Psoas muscle (tissue), 8 donors: ENCODE data around the gene PDCD5. TPM values are rescaled to one million over a fixed set of nuclear protein-coding genes. Genes with fewer than 3 reads are reported as not detected.

Source experiments
- ATAC-seq, 4 donors: fragments of 200-7000 bp; cut with Tn5 transposase; one replicate each; pipeline ENCODE4 v1.9.1; 2020; ENCODE audit warnings: moderate library complexity in 3 of 4, mild to moderate bottlenecking in 2 of 4
- DNase-seq, 2 donors: peaks; one replicate each; pipeline ENCODE4 v3.0.0-alpha.2; 2020
- H3K27ac ChIP-seq: fragments of 200-600 bp; one replicate; pipeline ENCODE4 v1.8.0; 2022
- H3K27me3 ChIP-seq, 3 donors: fragments of 200-600 bp in 1 of 3; one replicate each; pipeline versions ENCODE4 v1.6.1 to v1.8.0; 2013 to 2022; ENCODE audit warnings: low read length in 2 of 3, mild to moderate bottlenecking in 2 of 3, moderate library complexity in 1 of 3; ENCODE audit not compliant: insufficient read depth in 3 of 3
- H3K36me3 ChIP-seq, 2 donors: fragments of 200-600 bp in 1 of 2; one replicate each; pipeline versions ENCODE4 v1.6.1 to v1.8.0; 2013 to 2022; ENCODE audit warnings: low read depth in 1 of 2, mild to moderate bottlenecking in 1 of 2, moderate library complexity in 1 of 2; ENCODE audit not compliant: insufficient read depth in 1 of 2
- H3K4me1 ChIP-seq: fragments of 200-600 bp; one replicate; pipeline ENCODE4 v1.8.0; 2022
- H3K4me3 ChIP-seq: fragments of 200-600 bp; one replicate; pipeline ENCODE4 v1.8.0; 2022; ENCODE audit warnings: mild to moderate bottlenecking
- H3K9me3 ChIP-seq: fragments of 200-600 bp; one replicate; pipeline ENCODE4 v1.8.0; 2022
- WGBS, 3 donors: extraction: QIAGEN DNeasy Blood & Tissue Kit; methylation state at CpG; one replicate each; pipeline versions ENCODE4 v1.1.6 to v1.1.7; 2013; 5-methylcytosine and 5-hydroxymethylcytosine counted together
- intact Hi-C, 2 donors: fragments of 100-400 bp; cut with DNase I; formaldehyde crosslinking; loops; one replicate each; pipeline versions ENCODE4 v1.11.0 to v1.14.2; 2022
- polyA plus RNA-seq, 3 donors: library from polyadenylated mRNA; stranded (reverse); fragments of 200-250 nt; gene quantifications; one replicate each; pipeline ENCODE4 v1.2.3, GENCODE V29; 2013
- total RNA-seq, 4 donors: library from RNA; stranded (reverse); fragmentation: NEBNext Ultra II Directional in 2 of 4; extraction: Animal tissue kit (Norgen Biotek cat#: 25700) in 2 of 4; gene quantifications; one replicate each; pipeline versions ENCODE4 v1.2.1 to v1.2.4, GENCODE V29; 2021 to 2023
- TF ChIP-seq, protein P1 (sequence below): fragments of 200-600 bp; IDR thresholded peaks from one replicate; pipeline ENCODE4 v1.8.0; 2022; ENCODE audit warnings: antibody characterized with exemption
- donor health status: healthy with polysubstance abuse.
- donor health status: DM: no; HTN: no; CAD: no; lungs with moderate emphysema.
- donor health status: Bipolar disorder and iron deficiency.
- donor health status: healthy.
- donor health status: DM: yes; HTN: yes; CAD: no.
- donor health status: DM: no; HTN: no; CAD: no.
- donor health status: DM: no; HTN: no; CAD: no.
- donor health status: DM: yes; HTN: yes; CAD: no.

The PDCD5 gene
- total and polyA plus RNA-seq, 7 donors, result 86.5 to 186 (median 112) TPM

DNA sequence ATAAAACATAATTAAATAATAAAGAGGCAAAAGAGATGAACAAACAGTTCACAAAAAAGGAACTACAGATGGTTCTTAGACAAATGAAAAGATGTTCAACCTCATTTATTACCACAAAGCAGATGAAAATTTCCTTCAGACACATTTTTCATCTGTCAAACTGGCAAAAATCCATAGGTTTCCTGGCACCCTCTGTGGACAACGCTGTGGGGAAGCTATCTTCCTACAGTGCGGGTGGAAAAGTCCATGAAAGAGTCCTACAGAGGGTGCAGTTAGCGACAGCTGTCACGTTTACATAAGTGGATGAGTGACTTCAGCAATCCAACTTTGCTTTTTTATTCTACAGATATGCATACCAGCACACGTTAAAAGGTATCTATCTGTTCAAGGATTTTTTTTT, 30.3 kb upstream of the PDCD5 start:
- no peak overlapping the region for H3K27ac ChIP-seq
- intact Hi-C loops, result no loop called here
- H3K4me3 ChIP-seq, result no peak overlapping the region
- no peaks in the 10 kb centered on the region for H3K4me1 ChIP-seq
- no peaks in the 10 kb centered on the region for H3K36me3 ChIP-seq
- H3K9me3 ChIP-seq, result no peaks in the 10 kb centered on the region
- ATAC-seq (no peak), DNase-seq (no peak)
- TF ChIP-seq, protein P1, sequence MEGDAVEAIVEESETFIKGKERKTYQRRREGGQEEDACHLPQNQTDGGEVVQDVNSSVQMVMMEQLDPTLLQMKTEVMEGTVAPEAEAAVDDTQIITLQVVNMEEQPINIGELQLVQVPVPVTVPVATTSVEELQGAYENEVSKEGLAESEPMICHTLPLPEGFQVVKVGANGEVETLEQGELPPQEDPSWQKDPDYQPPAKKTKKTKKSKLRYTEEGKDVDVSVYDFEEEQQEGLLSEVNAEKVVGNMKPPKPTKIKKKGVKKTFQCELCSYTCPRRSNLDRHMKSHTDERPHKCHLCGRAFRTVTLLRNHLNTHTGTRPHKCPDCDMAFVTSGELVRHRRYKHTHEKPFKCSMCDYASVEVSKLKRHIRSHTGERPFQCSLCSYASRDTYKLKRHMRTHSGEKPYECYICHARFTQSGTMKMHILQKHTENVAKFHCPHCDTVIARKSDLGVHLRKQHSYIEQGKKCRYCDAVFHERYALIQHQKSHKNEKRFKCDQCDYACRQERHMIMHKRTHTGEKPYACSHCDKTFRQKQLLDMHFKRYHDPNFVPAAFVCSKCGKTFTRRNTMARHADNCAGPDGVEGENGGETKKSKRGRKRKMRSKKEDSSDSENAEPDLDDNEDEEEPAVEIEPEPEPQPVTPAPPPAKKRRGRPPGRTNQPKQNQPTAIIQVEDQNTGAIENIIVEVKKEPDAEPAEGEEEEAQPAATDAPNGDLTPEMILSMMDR, result no peak
- 27 to 34% (median 32%) methylated on average over 5 of the region's 5 CpGs for WGBS, 3 donors
- H3K27me3 ChIP-seq, result no peaks in the 10 kb centered on the region

DNA sequence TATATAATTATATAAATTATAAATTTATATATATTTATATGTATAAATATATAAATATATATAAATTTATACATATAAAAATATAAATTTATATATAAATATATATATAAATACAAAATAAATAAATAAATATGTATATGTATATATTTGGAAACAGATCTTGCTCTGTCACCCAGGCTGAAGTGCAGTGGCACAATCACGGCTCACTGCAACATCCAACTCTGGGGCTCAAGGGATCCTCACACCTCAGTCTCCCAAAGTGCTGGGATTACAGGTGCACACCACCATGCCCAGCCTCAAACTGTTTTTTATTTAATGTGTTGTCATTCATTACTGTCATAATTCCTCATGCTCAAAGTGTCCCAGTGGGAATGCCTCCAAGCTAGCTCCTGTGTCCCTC, 25.2 kb upstream of the PDCD5 start:
- no peak for DNase-seq

DNA sequence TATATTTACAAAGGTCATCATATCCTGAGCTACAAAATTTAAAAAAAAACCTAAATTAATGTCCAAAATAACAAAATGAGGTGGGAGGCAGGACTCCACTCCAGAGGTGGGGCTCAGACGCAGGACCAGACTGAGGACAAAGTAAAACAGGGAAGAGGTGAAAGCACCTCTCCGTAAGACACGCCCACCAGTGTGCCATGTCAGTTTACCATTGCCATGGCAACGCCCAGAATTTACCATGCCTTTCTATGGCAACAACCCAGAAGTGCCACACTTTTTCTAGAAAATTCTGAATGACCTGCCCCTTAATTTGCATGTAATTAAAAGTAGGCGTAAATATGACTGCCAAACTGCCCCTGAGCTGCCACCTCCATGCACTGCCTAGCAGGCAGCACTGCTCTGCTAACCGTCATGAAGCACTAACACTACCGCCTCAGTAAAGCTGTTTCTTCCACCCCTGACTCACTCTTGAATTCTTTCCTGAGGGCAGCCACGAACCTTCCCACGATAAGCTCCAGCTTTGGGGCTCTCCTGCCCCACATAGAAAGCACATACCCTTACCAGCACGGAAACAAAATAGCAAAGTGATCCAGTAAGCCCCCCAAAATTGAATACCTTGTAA, 22.3 kb upstream of the PDCD5 start:
- Histone ChIP-seq H3K4me3 (no peak overlapping the region), H3K27me3 (no peaks in the 10 kb centered on the region), H3K27ac (no peak overlapping the region), H3K4me1 (no peaks in the 10 kb centered on the region), H3K36me3 (no peaks in the 10 kb centered on the region), H3K9me3 (no peaks in the 10 kb centered on the region)
- TF ChIP-seq, protein P1, result no peak
- 59 to 66% (median 59%) methylated on average over 10 of the region's 10 CpGs for WGBS, 3 donors
- ATAC-seq, result no peak
- DNase-seq, result no peak
- intact Hi-C loops, result no loop called here

More for the DNA sequence above, 25.2 kb upstream of the PDCD5 start:
- no peak overlapping the region for H3K4me3 ChIP-seq
- H3K27ac ChIP-seq, result no peak overlapping the region
- H3K9me3 ChIP-seq, result no peaks in the 10 kb centered on the region
- no peaks in the 10 kb centered on the region for H3K4me1 ChIP-seq
- TF ChIP-seq, protein P1, result no peak
- no peaks in the 10 kb centered on the region for H3K36me3 ChIP-seq
- 58 to 91% (median 88%) methylated on average over 1 of the region's 1 CpG for WGBS, 3 donors
- intact Hi-C loops, result no loop called here
- ATAC-seq, result no peak
- H3K27me3 ChIP-seq, result no peaks in the 10 kb centered on the region

DNA sequence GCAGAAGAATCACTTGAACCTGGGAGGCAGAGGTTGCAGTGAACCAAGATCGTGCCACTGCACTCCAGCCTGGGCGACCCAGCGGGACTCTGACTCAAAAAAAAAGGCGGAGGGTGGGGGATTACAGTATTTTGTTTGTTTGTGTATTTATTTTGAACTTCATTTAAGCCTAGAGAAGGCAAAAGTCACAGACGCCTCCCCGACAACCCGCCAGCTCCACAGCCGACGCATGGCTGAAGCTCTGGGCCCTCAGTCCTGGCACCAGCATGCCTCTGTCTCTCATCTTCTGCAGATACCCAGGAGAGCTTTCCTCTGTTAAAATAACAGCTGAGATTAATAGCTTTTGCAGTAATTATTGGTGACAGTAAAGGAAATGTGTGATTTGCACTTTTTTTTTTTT, 17.2 kb upstream of the PDCD5 start:
- intact Hi-C loops, result loop anchor here in 1 of 2 donors (10.0 kb wide), 1 partner anchor 279 kb away; no protein-coding TSS in a partner anchor
- TF ChIP-seq, protein P1, result no peak
- Histone ChIP-seq H3K36me3 (no peaks in the 10 kb centered on the region), H3K4me1 (no peaks in the 10 kb centered on the region), H3K27ac (no peak overlapping the region), H3K4me3 (no peak overlapping the region), H3K27me3 (no peaks in the 10 kb centered on the region), H3K9me3 (no peaks in the 10 kb centered on the region)
- no peak for DNase-seq
- ATAC-seq, result no peak
- 90 to 91% (median 90%) methylated on average over 9 of the region's 9 CpGs for WGBS, 3 donors
